Liver (tissue), 9 donors: Measurements from ENCODE around the gene CD180. TPM values are rescaled to one million over a fixed set of nuclear protein-coding genes. Genes with fewer than 3 reads are reported as not detected.

Experiments
- DNase-seq: peaks from one replicate; pipeline ENCODE4 v3.0.0-alpha.2; 2017; ENCODE audit warnings: low spot score
- H3K27ac ChIP-seq, 2 donors: one replicate each; pipeline ENCODE4 v1.7.0; 2013; ENCODE audit warnings: inconsistent platforms in 2 of 2, low read length in 2 of 2, control low read depth in 1 of 2, low read depth in 1 of 2, mild to moderate bottlenecking in 1 of 2
- H3K27me3 ChIP-seq, 4 donors: one replicate each; pipeline versions ENCODE4 v1.6.1 to v1.7.0; 2013; ENCODE audit warnings: low read length in 3 of 4, inconsistent platforms in 1 of 4, mild to moderate bottlenecking in 1 of 4, moderate library complexity in 1 of 4; ENCODE audit not compliant: control insufficient read depth in 4 of 4, insufficient read depth in 4 of 4
- H3K36me3 ChIP-seq, 4 donors: one replicate each; pipeline versions ENCODE4 v1.6.1 to v1.7.0; 2013; ENCODE audit warnings: low read length in 3 of 4, mild to moderate bottlenecking in 3 of 4, low read depth in 1 of 4, moderate library complexity in 1 of 4; ENCODE audit not compliant: control insufficient read depth in 4 of 4, insufficient read depth in 3 of 4
- H3K4me1 ChIP-seq, 4 donors: one replicate each; pipeline versions ENCODE4 v1.6.1 to v1.7.0; 2013; ENCODE audit warnings: low read length in 3 of 4, mild to moderate bottlenecking in 3 of 4, moderate library complexity in 1 of 4; ENCODE audit not compliant: control insufficient read depth in 4 of 4, insufficient read depth in 4 of 4
- H3K4me3 ChIP-seq, 3 donors: one replicate each; pipeline versions ENCODE4 v1.6.1 to v1.7.0; 2013; ENCODE audit warnings: low read length in 3 of 3, control low read depth in 1 of 3, low read depth in 1 of 3, mild to moderate bottlenecking in 1 of 3
- H3K9ac ChIP-seq, 2 donors: one replicate each; pipeline ENCODE4 v1.7.0; 2013; ENCODE audit warnings: low read length in 2 of 2, mild to moderate bottlenecking in 2 of 2, moderate library complexity in 2 of 2, control low read depth in 1 of 2, low read depth in 1 of 2
- H3K9me3 ChIP-seq, 4 donors: one replicate each; pipeline versions ENCODE4 v1.6.1 to v1.7.0; 2013; ENCODE audit warnings: low read length in 3 of 4; ENCODE audit not compliant: control insufficient read depth in 4 of 4
- EGR1 ChIP-seq, 2 donors: IDR thresholded peaks; 2 replicates each; pipeline ENCODE4 v1.6.1; 2016 to 2018; ENCODE audit warnings: antibody characterized with exemption in 2 of 2, low read depth in 2 of 2
- FOXA1 ChIP-seq: IDR thresholded peaks from 2 replicates; pipeline ENCODE4 v1.6.1; 2016; ENCODE audit warnings: antibody characterized with exemption
- FOXA2 ChIP-seq: IDR thresholded peaks from 2 replicates; pipeline ENCODE4 v1.6.1; 2016; ENCODE audit warnings: antibody characterized with exemption
- GABPA ChIP-seq, 2 donors: IDR thresholded peaks in 1 of 2; conservative IDR thresholded peaks in 1 of 2; 2 replicates each; pipeline ENCODE4 v1.6.1; 2016; ENCODE audit warnings: antibody characterized with exemption in 2 of 2, mild to moderate bottlenecking in 1 of 2, moderate library complexity in 1 of 2
- HNF4G ChIP-seq: IDR thresholded peaks from 2 replicates; pipeline ENCODE4 v1.6.1; 2016; ENCODE audit warnings: antibody characterized with exemption
- JUND ChIP-seq, 2 donors: IDR thresholded peaks; 2 replicates each; pipeline ENCODE4 v1.6.1; 2016; ENCODE audit warnings: antibody characterized with exemption in 2 of 2
- NR2F2 ChIP-seq: IDR thresholded peaks from 2 replicates; pipeline ENCODE4 v1.6.1; 2016; ENCODE audit warnings: antibody characterized with exemption
- RAD21 ChIP-seq, 2 donors: IDR thresholded peaks; 2 replicates each; pipeline ENCODE4 v1.6.1; 2016; ENCODE audit warnings: antibody characterized with exemption in 2 of 2, mild to moderate bottlenecking in 2 of 2
- RXRA ChIP-seq, 2 donors: IDR thresholded peaks; 2 replicates each; pipeline ENCODE4 v1.6.1; 2017 to 2018; ENCODE audit warnings: antibody characterized with exemption in 2 of 2, mild to moderate bottlenecking in 1 of 2
- SP1 ChIP-seq: IDR thresholded peaks from 2 replicates; pipeline ENCODE4 v1.6.1; 2018; ENCODE audit warnings: antibody characterized with exemption, mild to moderate bottlenecking
- TAF1 ChIP-seq: conservative IDR thresholded peaks from 2 replicates; pipeline ENCODE4 v1.6.1; 2016; ENCODE audit warnings: antibody characterized with exemption, mild to moderate bottlenecking
- WGBS: extraction: QIAGEN DNeasy Blood & Tissue Kit; methylation state at CpG from one replicate; pipeline ENCODE4 v1.1.7; 2013; 5-methylcytosine and 5-hydroxymethylcytosine counted together
- polyA plus RNA-seq, 2 donors: library from polyadenylated mRNA; stranded (reverse) in 1 of 2; unstranded in 1 of 2; fragments of 200-250 nt in 1 of 2; fragments of >200 nt in 1 of 2; fragmentation: Nextera tagmentation in 1 of 2; extraction: Ambion mirVana in 1 of 2; gene quantifications; one replicate each; pipeline versions ENCODE4 v1.2.1 to v1.2.3, GENCODE V29; 2013 to 2015
- total RNA-seq, 2 donors: library from RNA; depleted of rRNA; stranded (reverse); fragments of >200 nt; gene quantifications; one replicate each; pipeline ENCODE4 v1.2.3, GENCODE V29; 2014
- TF ChIP-seq, protein P1 (sequence below): fragments of 150-350 bp; IDR thresholded peaks from 2 replicates; pipeline ENCODE4 v1.5.1; 2017; ENCODE audit warnings: improper control_type of control experiment, low read depth, low read length; ENCODE audit not compliant: missing input control
- TF ChIP-seq, protein P2 (sequence below): IDR thresholded peaks from 2 replicates; pipeline ENCODE4 v1.6.1; 2016; ENCODE audit warnings: antibody characterized with exemption
- TF ChIP-seq, protein P3 (sequence below): IDR thresholded peaks from 2 replicates; pipeline ENCODE4 v1.6.1; 2016; ENCODE audit warnings: antibody characterized with exemption
- donor health status: healthy.
- donor health status: healthy.
- donor health status: healthy.
- donor health status: healthy.
- donor health status: healthy.

CD180 gene
- total and polyA plus RNA-seq, 4 donors = 0.33 to 3.7 (median 0.78) TPM

DNA sequence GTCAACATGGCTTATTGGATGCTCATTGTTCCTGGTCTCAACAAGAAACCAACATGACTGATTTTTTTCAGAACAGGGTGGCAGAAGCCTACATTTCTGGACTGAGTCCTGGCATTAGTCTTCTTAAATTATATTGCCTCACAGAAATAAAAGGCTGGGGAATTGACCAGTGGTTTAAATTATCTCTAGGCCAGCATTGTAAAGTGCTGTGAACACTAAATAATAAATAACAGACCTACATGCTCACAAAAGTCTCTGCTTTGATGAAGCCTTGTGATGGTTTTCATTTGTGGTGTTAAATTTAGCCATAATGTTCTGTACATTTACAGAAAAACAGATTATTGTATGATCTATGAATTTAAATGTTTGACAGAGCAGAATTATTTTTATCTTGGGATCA, 44.7 kb upstream of the CD180 start:
- no peaks in the 10 kb centered on the region for H3K36me3 ChIP-seq
- DNase-seq = no peak
- H3K4me1 ChIP-seq = peaks cover under 1 to 18% (median 7%) of the 10 kb centered on the region in 4 donors
- H3K27me3 ChIP-seq = no peaks in the 10 kb centered on the region
- no peak overlapping the region for H3K27ac ChIP-seq
- H3K4me3 ChIP-seq = no peak overlapping the region
- H3K9me3 ChIP-seq = no peaks in the 10 kb centered on the region
- no peak overlapping the region for H3K9ac ChIP-seq
- TF ChIP-seq FOXA2 (no peak), NR2F2 (no peak), TAF1 (no peak), FOXA1 (no peak)
- TF ChIP-seq, protein P1, sequence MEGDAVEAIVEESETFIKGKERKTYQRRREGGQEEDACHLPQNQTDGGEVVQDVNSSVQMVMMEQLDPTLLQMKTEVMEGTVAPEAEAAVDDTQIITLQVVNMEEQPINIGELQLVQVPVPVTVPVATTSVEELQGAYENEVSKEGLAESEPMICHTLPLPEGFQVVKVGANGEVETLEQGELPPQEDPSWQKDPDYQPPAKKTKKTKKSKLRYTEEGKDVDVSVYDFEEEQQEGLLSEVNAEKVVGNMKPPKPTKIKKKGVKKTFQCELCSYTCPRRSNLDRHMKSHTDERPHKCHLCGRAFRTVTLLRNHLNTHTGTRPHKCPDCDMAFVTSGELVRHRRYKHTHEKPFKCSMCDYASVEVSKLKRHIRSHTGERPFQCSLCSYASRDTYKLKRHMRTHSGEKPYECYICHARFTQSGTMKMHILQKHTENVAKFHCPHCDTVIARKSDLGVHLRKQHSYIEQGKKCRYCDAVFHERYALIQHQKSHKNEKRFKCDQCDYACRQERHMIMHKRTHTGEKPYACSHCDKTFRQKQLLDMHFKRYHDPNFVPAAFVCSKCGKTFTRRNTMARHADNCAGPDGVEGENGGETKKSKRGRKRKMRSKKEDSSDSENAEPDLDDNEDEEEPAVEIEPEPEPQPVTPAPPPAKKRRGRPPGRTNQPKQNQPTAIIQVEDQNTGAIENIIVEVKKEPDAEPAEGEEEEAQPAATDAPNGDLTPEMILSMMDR = no peak

DNA sequence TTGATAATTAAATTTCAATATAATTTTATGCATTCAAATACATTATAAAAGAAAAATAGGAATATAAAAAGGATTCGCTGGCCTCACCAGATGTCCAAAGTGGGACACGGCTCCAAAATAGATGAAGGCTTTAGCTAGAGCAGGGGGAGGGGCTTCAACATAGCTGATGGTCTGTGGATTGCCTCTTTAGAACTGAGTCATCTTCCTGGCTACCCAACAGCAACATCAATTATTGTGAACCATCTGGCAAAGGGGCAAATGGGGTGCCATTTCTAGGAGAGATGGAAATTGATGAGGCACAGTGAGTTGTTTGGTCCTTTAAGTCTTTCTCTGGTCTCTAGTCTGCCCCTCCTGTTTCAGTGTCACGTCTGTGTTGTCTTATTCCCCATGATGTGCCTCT, 44.2 kb upstream of the CD180 start:
- H3K36me3 ChIP-seq = no peaks in the 10 kb centered on the region
- H3K4me1 ChIP-seq = peaks cover 4 to 21% (median 11%) of the 10 kb centered on the region in 4 donors
- no peak overlapping the region for H3K9ac ChIP-seq
- WGBS = 97% methylated on average over 3 of the region's 3 CpGs
- TF ChIP-seq JUND (IDR thresholded peaks at IDR 0.05) = no peak
- no peak for TF ChIP-seq FOXA2
- TF ChIP-seq, protein P2, sequence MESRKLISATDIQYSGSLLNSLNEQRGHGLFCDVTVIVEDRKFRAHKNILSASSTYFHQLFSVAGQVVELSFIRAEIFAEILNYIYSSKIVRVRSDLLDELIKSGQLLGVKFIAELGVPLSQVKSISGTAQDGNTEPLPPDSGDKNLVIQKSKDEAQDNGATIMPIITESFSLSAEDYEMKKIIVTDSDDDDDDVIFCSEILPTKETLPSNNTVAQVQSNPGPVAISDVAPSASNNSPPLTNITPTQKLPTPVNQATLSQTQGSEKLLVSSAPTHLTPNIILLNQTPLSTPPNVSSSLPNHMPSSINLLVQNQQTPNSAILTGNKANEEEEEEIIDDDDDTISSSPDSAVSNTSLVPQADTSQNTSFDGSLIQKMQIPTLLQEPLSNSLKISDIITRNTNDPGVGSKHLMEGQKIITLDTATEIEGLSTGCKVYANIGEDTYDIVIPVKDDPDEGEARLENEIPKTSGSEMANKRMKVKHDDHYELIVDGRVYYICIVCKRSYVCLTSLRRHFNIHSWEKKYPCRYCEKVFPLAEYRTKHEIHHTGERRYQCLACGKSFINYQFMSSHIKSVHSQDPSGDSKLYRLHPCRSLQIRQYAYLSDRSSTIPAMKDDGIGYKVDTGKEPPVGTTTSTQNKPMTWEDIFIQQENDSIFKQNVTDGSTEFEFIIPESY = no peak
- no peak for TF ChIP-seq FOXA1
- TF ChIP-seq, protein P3, sequence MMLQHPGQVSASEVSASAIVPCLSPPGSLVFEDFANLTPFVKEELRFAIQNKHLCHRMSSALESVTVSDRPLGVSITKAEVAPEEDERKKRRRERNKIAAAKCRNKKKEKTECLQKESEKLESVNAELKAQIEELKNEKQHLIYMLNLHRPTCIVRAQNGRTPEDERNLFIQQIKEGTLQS = no peak
- no peak for TF ChIP-seq HNF4G
- TF ChIP-seq, protein P1 = no peak
- no peak for TF ChIP-seq RAD21 (IDR thresholded peaks at IDR 0.05)
- TF ChIP-seq RXRA (IDR thresholded peaks at IDR 0.05) = no peak
- TF ChIP-seq EGR1 (IDR thresholded peaks at IDR 0.05; ENCODE audit: low read depth in 2 of 2) = no peak
- TF ChIP-seq NR2F2 = no peak
- no peak for TF ChIP-seq SP1
- TF ChIP-seq GABPA (IDR thresholded peaks at IDR 0.05 in 1 of 2, conservative IDR thresholded peaks at IDR 0.05 in 1 of 2) = no peak
- H3K9me3 ChIP-seq = no peaks in the 10 kb centered on the region
- H3K27me3 ChIP-seq = no peaks in the 10 kb centered on the region
- DNase-seq = no peak
- no peak overlapping the region for H3K4me3 ChIP-seq
- H3K27ac ChIP-seq = no peak overlapping the region
